22Rv1 (cell line): Measurements from ENCODE around the gene PRSS8.

Experiments used
- H3K27ac ChIP-seq: fragments of 450-650 bp; 2 replicates; pipeline ENCODE4 v1.5.1; 2017
- ZFX ChIP-seq: fragments of 450-650 bp; IDR thresholded peaks from 2 replicates; pipeline ENCODE4 v1.6.1; 2017; ENCODE audit warnings: antibody characterized with exemption, borderline replicate concordance
- TF ChIP-seq, protein P1 (sequence below): fragments of 450-650 bp; IDR thresholded peaks from 2 replicates; pipeline ENCODE4 v1.5.1; 2017; ENCODE audit warnings: mild to moderate bottlenecking

PRSS8 gene

DNA sequence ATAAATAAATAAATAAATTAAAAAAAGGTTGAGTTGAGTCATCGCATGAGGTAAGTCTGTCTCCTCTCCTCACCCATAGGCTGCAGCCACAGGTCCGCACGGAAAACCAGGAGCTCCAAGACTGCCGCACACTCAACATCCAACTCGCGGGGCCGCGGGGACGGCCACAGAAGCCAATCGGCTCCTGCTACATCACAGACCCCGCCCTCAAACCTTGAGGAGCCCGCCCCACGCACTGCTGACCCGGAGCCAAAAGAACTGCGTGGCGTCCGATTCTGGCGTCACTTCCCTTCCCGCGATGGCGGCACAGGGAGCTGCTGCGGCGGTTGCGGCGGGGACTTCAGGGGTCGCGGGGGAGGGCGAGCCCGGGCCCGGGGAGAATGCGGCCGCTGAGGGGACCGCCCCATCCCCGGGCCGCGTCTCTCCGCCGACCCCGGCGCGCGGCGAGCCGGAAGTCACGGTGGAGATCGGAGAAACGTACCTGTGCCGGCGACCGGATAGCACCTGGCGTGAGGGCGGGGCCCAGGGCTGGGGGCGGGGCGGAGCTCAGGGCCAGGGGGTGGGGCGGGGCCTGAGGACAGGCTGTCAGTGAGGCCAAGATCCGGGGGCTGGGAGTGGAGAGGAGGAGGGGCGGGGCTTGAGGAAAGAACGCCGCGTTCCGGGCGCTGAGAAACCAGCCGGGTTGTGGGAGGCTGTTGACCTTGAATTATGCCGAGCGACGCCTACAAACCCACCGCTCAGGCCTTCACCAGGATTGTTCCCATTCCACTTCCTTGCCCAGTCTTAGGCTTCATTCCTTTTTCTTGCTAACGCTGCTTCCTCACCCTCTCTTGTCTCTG lies 17.9 kb downstream of the PRSS8 start, which contains the start of gene KAT8:
KAT8 (plus strand) TSS at position 281 of the 839 bp plus-strand sequence; CDS start at position 299, 18 bp downstream.
- H3K27ac ChIP-seq = peak within 1 kb of the TSS; percentile 88
- TF ChIP-seq, protein P1, sequence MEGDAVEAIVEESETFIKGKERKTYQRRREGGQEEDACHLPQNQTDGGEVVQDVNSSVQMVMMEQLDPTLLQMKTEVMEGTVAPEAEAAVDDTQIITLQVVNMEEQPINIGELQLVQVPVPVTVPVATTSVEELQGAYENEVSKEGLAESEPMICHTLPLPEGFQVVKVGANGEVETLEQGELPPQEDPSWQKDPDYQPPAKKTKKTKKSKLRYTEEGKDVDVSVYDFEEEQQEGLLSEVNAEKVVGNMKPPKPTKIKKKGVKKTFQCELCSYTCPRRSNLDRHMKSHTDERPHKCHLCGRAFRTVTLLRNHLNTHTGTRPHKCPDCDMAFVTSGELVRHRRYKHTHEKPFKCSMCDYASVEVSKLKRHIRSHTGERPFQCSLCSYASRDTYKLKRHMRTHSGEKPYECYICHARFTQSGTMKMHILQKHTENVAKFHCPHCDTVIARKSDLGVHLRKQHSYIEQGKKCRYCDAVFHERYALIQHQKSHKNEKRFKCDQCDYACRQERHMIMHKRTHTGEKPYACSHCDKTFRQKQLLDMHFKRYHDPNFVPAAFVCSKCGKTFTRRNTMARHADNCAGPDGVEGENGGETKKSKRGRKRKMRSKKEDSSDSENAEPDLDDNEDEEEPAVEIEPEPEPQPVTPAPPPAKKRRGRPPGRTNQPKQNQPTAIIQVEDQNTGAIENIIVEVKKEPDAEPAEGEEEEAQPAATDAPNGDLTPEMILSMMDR = no peak
- TF ChIP-seq ZFX = no peak

DNA sequence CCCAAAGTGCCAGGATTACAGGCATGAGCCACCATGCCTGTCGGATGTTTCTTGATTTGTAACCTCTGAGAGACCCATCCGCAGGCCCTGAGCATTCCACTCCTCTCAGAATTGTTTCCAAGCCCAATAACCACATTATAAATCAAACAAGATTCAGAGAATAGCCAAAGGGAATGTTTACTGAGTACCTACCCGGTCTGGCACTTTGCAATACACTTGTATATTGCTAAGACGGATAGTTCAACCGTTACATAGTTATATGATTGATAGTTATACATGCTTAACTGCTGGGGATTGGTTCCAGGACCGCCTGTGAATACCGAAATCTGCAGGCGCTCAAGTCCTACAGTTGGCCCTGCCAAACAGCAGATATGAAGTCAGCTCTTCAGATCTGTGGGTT lies 21.1 kb downstream of the PRSS8 start:
- H3K27ac ChIP-seq = peak overlapping the region; percentile 77
- TF ChIP-seq, protein P1 = no peak
- TF ChIP-seq ZFX = no peak

DNA sequence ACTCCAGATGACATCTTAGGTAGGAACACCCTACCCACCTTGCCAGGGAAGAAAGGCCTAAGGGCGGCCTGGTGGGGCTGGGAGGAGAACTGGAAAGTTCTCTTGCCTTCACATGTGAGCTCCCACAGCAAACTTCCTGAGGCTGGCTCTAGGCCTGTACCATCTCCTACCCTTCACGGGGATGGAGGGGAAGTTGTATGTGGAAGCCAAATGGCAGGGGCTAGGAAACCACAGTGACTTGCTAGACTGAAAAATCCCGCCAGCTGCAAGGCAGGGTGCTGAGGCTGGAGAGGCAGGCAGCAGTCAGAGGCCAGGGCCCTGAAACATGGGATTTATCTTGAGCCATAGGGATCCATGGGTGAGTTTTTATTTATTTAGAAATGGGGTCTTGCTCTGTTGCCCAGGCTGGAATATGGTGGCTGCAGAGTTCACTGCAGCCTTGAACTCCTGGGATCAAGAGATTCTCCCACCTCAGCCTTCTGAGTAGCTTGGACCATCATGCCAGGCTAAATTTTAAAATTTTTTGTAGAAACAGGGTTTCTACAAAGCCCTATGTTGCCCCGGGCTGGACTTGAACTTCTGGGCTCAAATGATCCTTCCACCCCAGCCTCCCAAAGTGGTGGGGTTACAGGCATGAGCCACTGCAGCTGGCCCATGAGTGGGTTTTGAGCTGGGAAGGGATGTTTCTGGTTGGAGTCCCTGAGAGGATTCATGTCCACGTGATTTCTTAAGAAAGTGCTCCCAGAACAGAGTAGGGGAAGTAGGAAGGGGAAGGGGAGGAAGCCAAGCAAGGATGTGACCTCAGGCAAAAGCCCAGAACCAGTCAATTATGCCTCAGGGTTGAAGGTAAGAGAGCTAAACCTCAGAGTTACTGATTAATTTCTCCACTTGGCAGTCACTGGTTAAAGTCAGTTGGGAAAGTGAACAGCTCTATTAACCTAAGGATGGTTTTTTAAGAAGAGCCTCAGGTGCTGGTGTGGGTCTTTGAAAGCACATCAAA lies 22.1 kb downstream of the PRSS8 start:
- H3K27ac ChIP-seq = peak overlapping the region; percentile 77
- no peak for TF ChIP-seq ZFX
- TF ChIP-seq, protein P1 = no peak

DNA sequence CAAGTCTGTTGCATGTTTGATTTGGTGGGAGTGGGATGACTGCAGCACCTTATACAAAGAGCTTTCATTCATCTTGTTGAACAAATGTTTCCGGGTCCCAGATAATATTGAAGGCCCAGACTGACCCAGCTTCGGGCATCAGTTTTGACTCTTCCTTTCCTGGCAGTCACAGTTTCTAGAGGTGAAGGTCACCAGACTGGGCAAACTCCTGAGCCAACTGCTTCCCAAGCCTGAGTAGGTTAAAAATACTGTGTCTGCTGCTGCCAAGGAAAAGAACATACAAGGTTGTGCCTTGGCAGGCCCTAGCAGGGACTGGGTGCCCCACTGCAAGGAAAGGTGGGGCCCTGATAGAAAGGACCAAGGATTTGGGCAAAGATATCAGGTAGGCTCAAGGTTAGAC lies 22.8 kb downstream of the PRSS8 start:
- peak overlapping the region; percentile 77 for H3K27ac ChIP-seq
- no peak for TF ChIP-seq ZFX
- TF ChIP-seq, protein P1 = no peak

DNA sequence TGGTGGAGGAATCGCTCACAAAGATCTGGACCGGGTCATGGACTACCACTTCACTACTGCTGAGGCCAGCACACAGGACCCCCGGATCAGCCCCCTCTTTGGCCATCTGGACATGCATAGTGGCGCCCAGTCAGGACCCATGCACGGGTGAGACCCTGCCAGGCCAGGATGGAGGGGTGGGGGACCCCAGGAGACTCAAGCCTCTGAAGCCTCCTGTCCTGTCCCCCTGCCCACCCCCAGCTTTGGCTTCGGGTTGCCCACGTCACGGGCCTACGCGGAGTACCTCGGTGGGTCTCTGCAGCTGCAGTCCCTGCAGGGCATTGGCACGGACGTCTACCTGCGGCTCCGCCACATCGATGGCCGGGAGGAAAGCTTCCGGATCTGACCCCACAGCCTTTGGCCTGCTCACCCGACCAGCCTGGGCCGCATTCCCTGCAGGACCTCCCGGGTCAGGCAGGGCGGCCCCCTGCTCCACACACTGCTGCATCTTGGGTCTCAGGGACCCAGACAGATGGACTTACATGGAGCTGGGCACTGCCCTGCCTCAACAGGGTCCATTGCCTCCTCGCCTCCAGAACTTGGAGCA lies 23.6 kb downstream of the PRSS8 start:
- TF ChIP-seq ZFX = no peak
- TF ChIP-seq, protein P1 = no peak
- no peak overlapping the region for H3K27ac ChIP-seq

DNA sequence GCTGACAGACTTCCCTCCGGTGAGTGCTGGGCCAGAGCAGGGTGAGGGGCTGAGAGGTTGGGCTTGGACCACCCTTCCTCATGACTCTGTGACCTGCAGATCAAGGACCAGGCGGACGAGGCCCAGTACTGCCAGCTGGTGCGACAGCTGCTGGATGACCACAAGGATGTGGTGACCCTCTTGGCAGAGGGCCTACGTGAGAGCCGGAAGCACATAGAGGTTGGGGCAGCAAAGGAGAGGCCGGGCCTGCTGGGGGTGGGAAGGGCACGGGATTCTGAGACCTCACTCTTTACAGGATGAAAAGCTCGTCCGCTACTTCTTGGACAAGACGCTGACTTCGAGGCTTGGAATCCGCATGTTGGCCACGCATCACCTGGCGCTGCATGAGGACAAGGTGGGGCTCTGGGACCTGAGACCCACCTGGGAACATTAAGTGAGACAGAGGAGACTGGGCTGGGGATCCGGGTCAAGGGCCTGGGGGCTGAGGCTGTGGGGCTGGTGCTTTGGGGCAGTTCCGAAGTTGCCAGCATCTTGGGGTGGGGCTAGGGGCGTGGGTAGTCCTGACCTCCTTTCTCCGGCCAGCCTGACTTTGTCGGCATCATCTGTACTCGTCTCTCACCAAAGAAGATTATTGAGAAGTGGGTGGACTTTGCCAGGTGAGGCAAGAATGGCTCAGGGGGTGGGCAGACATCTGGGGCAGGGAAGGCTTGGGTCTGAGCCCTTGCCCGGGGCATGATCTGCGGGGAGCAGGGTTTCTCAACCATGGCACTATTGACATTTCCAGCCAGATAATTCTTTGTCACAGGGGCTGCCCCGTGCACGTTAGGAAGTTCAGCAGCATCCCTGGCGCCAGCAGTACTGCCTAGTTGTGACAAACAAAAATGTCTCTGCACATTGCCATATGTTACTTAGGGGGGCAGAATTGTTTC lies 25.2 kb downstream of the PRSS8 start:
- H3K27ac ChIP-seq = no peak overlapping the region
- TF ChIP-seq, protein P1 = no peak
- no peak for TF ChIP-seq ZFX
